ENCODE measurements around the gene CACNA1D.

DNA sequence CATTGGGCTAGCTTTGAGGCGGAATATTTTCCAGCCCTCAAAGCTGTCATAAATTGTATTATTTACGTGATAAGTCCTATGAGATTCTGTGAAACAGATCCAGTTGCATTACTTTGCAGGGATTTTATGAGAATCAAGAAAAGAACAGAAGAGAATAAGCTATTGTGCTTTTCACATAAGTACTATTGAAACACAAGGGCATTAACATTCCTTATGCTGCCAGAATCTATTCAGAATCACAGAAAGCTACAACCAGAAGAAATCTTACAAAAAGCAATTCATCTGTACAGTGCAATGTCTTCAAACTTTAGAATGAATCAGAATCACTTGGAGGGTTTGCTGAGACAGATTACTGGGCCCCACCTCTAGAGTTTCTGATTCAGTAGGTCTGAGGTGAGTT, 10.6 kb upstream of the CACNA1D start:
- TF ChIP-seq, protein P1, sequence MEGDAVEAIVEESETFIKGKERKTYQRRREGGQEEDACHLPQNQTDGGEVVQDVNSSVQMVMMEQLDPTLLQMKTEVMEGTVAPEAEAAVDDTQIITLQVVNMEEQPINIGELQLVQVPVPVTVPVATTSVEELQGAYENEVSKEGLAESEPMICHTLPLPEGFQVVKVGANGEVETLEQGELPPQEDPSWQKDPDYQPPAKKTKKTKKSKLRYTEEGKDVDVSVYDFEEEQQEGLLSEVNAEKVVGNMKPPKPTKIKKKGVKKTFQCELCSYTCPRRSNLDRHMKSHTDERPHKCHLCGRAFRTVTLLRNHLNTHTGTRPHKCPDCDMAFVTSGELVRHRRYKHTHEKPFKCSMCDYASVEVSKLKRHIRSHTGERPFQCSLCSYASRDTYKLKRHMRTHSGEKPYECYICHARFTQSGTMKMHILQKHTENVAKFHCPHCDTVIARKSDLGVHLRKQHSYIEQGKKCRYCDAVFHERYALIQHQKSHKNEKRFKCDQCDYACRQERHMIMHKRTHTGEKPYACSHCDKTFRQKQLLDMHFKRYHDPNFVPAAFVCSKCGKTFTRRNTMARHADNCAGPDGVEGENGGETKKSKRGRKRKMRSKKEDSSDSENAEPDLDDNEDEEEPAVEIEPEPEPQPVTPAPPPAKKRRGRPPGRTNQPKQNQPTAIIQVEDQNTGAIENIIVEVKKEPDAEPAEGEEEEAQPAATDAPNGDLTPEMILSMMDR (conservative IDR thresholded peaks at IDR 0.05), result no peak
- TF ChIP-seq ZFX (IDR thresholded peaks at IDR 0.05), result no peak

Data from C4-2B (cell line).